Peyer's patch (tissue), 4 donors: ENCODE data around the gene CYP39A1.

ENCODE experiments used
- POLR2A ChIP-seq, 2 donors: fragments of 450-650 bp; IDR thresholded peaks; one replicate each; pipeline ENCODE4 v1.5.1; 2017; ENCODE audit warnings: antibody characterized with exemption in 2 of 2, mild to moderate bottlenecking in 2 of 2, moderate library complexity in 2 of 2
- TF ChIP-seq, protein P1 (sequence below), 6 experiments: fragments of 450-650 bp in 4 of 6; fragments of 200-600 bp in 2 of 6; sonication (generic) in 1 of 6; IDR thresholded peaks; one replicate each; pipeline ENCODE4 v1.5.1; 2017 to 2019; ENCODE audit warnings: antibody characterized with exemption in 6 of 6, mild to moderate bottlenecking in 3 of 6, moderate library complexity in 1 of 6

DNA sequence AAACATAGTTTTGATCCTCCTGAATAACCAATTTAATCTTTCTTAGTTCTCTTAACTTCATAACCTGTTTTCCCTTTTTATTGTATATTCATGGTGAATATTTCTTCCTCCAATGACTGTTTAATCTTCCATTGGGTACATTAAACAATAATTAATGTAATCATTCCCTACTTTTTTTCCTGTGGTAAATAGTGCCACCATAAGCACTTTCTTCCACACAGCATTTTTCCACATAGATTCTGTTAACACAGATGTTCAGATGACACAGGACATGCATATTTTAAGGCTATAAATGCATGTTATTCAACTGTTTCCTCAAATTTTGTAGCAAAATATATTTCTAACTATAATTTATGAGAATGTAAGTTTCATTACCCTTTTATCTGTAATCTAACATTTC is 61.9 kb downstream of the CYP39A1 start:
- TF ChIP-seq, protein P1, sequence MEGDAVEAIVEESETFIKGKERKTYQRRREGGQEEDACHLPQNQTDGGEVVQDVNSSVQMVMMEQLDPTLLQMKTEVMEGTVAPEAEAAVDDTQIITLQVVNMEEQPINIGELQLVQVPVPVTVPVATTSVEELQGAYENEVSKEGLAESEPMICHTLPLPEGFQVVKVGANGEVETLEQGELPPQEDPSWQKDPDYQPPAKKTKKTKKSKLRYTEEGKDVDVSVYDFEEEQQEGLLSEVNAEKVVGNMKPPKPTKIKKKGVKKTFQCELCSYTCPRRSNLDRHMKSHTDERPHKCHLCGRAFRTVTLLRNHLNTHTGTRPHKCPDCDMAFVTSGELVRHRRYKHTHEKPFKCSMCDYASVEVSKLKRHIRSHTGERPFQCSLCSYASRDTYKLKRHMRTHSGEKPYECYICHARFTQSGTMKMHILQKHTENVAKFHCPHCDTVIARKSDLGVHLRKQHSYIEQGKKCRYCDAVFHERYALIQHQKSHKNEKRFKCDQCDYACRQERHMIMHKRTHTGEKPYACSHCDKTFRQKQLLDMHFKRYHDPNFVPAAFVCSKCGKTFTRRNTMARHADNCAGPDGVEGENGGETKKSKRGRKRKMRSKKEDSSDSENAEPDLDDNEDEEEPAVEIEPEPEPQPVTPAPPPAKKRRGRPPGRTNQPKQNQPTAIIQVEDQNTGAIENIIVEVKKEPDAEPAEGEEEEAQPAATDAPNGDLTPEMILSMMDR (IDR thresholded peaks at IDR 0.05): no peak
- TF ChIP-seq POLR2A (IDR thresholded peaks at IDR 0.05): no peak
